Bronchial epithelial cell (primary cell): ENCODE results near the gene GPC1. TPM values are rescaled to one million over a fixed set of nuclear protein-coding genes. Genes with fewer than 3 reads are reported as not detected.

Experiments used
- DNase-seq: peaks from one replicate; pipeline ENCODE4 v3.0.0-alpha.2; 2010; ENCODE audit warnings: low read depth
- FAIRE-seq: peaks from 2 replicates; lab custom pipeline; 2011; peaks lifted over from hg19 to GRCh38; lab: Jason Lieb, UNC
- H3K27me3 ChIP-seq: 2 replicates; pipeline ENCODE4 v1.5.1; 2011; ENCODE audit warnings: low read length; ENCODE audit not compliant: control insufficient read depth, insufficient read depth
- H3K36me3 ChIP-seq: 2 replicates; pipeline ENCODE4 v1.5.1; 2011; ENCODE audit warnings: low read length; ENCODE audit not compliant: control insufficient read depth, insufficient read depth
- H3K4me3 ChIP-seq: 2 replicates; pipeline ENCODE4 v1.5.1; 2011; ENCODE audit warnings: mild to moderate bottlenecking, low read depth, low read length, control low read depth
- total RNA-seq: library from RNA; depleted of rRNA; stranded (reverse); fragments of >200 nt; gene quantifications from 2 replicates; pipeline ENCODE4 v1.2.1, GENCODE V29; 2014
- TF ChIP-seq, protein P1 (sequence below): IDR thresholded peaks from 2 replicates; pipeline ENCODE4 v1.5.1; 2011; ENCODE audit warnings: mild to moderate bottlenecking, moderate library complexity, low read length, control low read depth, inconsistent platforms; ENCODE audit not compliant: insufficient read depth, severe bottlenecking

The GPC1 gene
- total RNA-seq, 1 donor from 2014 or later: 65.8 TPM

DNA sequence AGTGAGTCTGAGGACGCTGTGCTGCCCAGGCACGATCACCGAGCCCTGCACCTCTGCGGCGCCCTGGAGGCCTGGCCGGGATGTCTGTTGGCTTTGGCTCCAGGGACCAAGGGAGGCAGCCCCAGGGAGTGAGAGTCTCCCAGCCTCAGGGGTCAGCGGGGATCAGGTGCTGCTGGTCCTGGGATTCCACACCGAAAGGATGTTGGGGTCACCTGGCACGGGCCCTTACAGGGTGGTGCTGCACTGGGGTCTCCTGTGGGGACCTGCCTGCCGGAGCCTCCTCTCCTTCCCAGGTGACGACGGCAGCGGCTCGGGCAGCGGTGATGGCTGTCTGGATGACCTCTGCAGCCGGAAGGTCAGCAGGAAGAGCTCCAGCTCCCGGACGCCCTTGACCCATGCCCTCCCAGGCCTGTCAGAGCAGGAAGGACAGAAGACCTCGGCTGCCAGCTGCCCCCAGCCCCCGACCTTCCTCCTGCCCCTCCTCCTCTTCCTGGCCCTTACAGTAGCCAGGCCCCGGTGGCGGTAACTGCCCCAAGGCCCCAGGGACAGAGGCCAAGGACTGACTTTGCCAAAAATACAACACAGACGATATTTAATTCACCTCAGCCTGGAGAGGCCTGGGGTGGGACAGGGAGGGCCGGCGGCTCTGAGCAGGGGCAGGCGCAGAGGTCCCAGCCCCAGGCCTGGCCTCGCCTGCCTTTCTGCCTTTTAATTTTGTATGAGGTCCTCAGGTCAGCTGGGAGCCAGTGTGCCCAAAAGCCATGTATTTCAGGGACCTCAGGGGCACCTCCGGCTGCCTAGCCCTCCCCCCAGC, 30.5 kb downstream of the GPC1 start:
- peaks cover 33% of the 10 kb centered on the region for H3K36me3 ChIP-seq
- H3K27me3 ChIP-seq: no peaks in the 10 kb centered on the region
- no peak overlapping the region for H3K4me3 ChIP-seq
- DNase-seq (no peak), FAIRE-seq (no peak)
- TF ChIP-seq, protein P1, sequence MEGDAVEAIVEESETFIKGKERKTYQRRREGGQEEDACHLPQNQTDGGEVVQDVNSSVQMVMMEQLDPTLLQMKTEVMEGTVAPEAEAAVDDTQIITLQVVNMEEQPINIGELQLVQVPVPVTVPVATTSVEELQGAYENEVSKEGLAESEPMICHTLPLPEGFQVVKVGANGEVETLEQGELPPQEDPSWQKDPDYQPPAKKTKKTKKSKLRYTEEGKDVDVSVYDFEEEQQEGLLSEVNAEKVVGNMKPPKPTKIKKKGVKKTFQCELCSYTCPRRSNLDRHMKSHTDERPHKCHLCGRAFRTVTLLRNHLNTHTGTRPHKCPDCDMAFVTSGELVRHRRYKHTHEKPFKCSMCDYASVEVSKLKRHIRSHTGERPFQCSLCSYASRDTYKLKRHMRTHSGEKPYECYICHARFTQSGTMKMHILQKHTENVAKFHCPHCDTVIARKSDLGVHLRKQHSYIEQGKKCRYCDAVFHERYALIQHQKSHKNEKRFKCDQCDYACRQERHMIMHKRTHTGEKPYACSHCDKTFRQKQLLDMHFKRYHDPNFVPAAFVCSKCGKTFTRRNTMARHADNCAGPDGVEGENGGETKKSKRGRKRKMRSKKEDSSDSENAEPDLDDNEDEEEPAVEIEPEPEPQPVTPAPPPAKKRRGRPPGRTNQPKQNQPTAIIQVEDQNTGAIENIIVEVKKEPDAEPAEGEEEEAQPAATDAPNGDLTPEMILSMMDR: no peak

- DNase-seq: no peak
- FAIRE-seq: no peak
- TF ChIP-seq, protein P1: no peak
- no peaks in the 10 kb centered on the region for H3K27me3 ChIP-seq
- H3K4me3 ChIP-seq: no peak overlapping the region
- H3K36me3 ChIP-seq: peaks cover 33% of the 10 kb centered on the region
Measured at GRCh38 chr2:240466579-240467148, 31.2 kb downstream of the GPC1 start.

DNA sequence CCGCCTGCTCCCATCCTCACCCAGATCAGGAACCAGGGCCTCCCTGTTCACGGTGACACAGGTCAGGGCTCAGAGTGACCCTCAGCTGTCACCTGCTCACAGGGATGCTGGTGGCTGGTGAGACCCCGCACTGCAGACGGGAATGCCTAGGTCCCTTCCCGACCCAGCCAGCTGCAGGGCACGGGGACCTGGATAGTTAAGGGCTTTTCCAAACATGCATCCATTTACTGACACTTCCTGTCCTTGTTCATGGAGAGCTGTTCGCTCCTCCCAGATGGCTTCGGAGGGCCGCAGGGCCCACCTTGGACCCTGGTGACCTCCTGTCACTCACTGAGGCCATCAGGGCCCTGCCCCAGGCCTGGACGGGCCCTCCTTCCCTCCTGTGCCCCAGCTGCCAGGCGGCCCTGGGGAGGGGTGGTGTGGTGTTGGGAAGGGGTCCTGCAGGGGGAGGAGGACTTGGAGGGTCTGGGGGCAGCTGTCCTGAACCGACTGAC, 31.7 kb downstream of the GPC1 start:
- Histone ChIP-seq H3K27me3 (no peaks in the 10 kb centered on the region), H3K4me3 (no peak overlapping the region), H3K36me3 (peaks cover 31% of the 10 kb centered on the region)
- no peak for DNase-seq
- FAIRE-seq: no peak
- TF ChIP-seq, protein P1: no peak

GRCh38 chr2:240467659-240468302, 32.3 kb downstream of the GPC1 start:
- Histone ChIP-seq H3K4me3 (no peak overlapping the region), H3K27me3 (no peaks in the 10 kb centered on the region), H3K36me3 (peaks cover 28% of the 10 kb centered on the region)
- TF ChIP-seq, protein P1: no peak
- FAIRE-seq: peak; percentile 40
- no peak for DNase-seq

DNA sequence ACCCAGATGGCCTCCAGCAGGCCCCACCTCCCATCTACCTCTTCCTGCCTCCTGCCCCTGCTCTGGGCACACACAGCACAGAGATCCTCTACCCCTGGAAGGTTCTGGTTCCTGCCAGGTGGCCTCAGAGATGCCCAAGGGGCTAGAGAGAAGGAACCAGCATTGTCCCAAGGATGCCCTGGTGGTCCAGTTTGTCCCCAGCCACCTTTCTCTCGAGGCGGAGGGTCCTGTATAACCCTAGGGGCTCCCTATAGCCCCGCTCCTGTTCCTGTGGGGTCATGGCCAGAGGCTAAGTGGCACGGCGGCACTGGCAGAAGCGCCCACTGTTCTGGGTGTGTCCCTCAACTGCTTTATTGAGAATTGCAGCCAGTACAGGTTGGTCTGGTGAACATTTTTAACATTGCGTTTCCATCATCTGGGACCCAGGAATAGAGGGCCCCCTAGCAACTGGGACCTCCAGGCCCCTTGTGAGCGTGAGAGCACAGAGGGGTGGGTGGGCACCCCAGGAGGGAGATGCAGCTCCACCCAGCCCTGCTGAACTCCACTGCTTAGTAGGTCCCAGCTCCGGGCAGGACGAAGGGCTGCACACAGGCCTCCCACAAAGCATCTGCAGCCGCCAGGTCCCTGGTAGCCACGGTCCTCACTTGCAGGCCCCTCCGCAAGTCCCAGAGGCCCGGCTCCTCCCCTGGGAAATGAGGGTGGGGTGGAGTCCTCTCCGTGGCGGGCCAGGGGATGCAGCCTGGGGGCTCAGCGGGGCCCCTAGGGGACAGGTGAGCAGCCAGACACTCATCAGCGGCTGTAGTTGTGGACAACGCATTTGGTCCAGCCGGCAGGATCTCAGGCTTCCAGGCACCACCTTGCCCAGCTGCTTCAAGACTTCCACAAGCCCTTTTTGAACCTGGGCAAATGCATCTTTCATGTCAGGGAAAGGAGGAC, 33.1 kb downstream of the GPC1 start:
- Histone ChIP-seq H3K4me3 (no peak overlapping the region), H3K36me3 (peaks cover 23% of the 10 kb centered on the region), H3K27me3 (no peaks in the 10 kb centered on the region)
- FAIRE-seq (no peak), DNase-seq (no peak)
- TF ChIP-seq, protein P1: no peak
